Adrenal gland (tissue), 5 donors: ENCODE measurements around the gene LRP2BP.

ENCODE experiments used
- POLR2A ChIP-seq, 2 donors: fragments of 450-650 bp; IDR thresholded peaks; one replicate each; pipeline ENCODE4 v1.6.1; 2017; ENCODE audit warnings: antibody characterized with exemption in 2 of 2, mild to moderate bottlenecking in 2 of 2, moderate library complexity in 1 of 2
- TF ChIP-seq, protein P1 (sequence below), 6 experiments: fragments of 450-650 bp in 4 of 6; fragments of 200-600 bp in 2 of 6; sonication (generic) in 1 of 6; IDR thresholded peaks; 1 replicate in 5 of 6; 2 replicates in 1 of 6; pipeline versions ENCODE4 v1.5.1 to v1.8.0; 2016 to 2021; ENCODE audit warnings: antibody characterized with exemption in 6 of 6, mild to moderate bottlenecking in 2 of 6, moderate library complexity in 1 of 6
- donor health status: DM: no; HTN: no; CAD: no.

DNA sequence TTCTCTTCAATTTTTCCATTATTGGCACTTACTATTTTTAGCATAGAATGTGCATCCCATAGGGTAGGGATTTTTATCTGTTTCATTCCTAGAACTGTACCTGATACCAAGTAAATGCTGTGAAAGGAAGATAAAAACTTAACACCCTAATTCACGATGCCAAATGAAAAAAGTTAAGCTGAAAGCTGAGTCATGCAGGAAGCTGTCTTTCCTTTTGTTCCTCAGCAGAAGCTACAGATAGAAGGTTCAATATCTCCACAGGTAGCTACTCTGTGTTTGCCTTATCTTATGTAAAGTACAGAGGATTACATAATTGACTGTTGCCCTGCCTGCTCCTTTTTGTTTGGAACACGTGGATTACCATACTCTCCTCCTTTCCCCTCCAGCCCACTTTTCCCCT, 77.0 kb downstream of the LRP2BP start:
- TF ChIP-seq, protein P1, sequence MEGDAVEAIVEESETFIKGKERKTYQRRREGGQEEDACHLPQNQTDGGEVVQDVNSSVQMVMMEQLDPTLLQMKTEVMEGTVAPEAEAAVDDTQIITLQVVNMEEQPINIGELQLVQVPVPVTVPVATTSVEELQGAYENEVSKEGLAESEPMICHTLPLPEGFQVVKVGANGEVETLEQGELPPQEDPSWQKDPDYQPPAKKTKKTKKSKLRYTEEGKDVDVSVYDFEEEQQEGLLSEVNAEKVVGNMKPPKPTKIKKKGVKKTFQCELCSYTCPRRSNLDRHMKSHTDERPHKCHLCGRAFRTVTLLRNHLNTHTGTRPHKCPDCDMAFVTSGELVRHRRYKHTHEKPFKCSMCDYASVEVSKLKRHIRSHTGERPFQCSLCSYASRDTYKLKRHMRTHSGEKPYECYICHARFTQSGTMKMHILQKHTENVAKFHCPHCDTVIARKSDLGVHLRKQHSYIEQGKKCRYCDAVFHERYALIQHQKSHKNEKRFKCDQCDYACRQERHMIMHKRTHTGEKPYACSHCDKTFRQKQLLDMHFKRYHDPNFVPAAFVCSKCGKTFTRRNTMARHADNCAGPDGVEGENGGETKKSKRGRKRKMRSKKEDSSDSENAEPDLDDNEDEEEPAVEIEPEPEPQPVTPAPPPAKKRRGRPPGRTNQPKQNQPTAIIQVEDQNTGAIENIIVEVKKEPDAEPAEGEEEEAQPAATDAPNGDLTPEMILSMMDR (IDR thresholded peaks at IDR 0.05) = no peak
- no peak for TF ChIP-seq POLR2A (IDR thresholded peaks at IDR 0.05)
